NCI-H1417 treated with DMSO at 0.1 percent for 48 hours (cell line): Measurements from ENCODE around the gene TLDC2.
"Not testable (repeated sequence)": the region's sequence is repeated elsewhere in the genome, so short reads cannot be mapped to it uniquely, and the experiment has no call there.

ENCODE experiments used
- DNase-seq: peaks from one replicate; lab custom pipeline; 2025; lab: John Stamatoyannopoulos, UW

The TLDC2 gene

DNA sequence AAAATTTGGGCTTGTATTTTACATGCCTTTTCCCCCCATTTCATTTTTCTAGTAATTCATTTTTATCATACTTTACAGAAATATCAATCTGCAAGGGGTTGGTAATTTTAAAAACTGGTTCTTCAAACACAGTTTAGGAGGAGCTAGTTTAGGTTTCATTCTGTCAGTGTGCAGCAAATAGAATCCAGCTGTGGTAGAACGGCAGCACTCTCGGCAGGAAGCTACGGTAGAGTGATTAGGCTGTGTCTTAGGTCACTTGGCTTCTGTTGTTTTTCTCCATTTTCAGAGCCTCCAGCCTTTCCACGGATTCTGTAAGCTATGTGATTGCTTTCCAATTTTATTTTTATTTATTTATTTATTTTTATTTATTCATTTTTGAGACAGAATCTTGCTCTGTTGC is 32.7 kb downstream of the TLDC2 start:
- DNase-seq, result no peak

- DNase-seq, result no peak
Observed at GRCh38 chr20:36916199-36916598, 40.3 kb downstream of the TLDC2 start.

GRCh38 chr20:36917240-36917639 is 41.3 kb downstream of the TLDC2 start:
- no peak for DNase-seq

DNA sequence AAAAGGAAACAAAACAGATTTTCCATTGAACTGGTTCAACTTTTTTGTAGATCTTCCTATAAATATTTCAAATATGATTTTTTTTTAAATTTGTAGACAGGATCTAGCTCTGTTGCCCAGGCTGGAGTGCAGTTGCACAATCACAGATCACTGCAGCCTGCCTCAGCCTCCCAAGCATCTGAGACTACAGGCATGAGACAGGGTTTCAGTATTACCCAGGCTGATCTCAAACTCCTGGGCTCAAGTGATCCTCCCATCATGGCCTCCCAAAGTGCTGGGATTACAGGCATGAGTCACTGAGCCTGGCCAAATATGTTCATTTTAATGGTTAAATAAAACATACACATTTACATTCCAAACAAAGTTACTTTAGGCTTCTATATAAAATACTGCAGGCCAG is 42.0 kb downstream of the TLDC2 start:
- no peak for DNase-seq

DNA sequence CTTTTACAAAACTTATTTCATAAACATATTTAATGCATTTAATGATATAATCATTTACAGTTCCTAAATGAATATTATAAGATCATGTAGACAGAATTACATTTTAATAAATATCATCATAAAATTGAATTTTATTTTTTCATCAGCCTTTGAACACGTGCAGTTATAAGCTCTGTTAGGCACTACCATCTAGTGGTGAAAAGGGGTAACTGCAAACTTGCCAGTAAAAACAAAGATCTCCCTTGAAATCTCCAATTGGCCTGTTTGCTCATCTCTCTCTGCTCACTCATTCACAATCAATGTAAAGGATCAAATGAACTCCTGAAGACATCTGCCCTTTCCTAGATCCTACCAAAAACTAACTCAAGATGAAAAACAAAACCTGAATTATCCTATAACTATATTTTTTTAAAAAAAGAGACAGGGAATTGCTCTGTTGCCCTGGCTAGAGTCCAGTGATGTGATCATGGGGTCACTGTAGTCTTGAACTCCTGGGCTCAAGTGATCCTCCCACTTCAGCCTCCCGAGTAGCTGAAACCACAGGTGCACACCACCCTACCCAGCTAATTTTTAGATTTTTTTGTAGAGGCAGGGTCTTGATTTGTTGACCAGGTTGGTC is 43.9 kb downstream of the TLDC2 start:
- no peak for DNase-seq

GRCh38 chr20:36920334-36920730 is 44.4 kb downstream of the TLDC2 start:
- no peak for DNase-seq

DNA sequence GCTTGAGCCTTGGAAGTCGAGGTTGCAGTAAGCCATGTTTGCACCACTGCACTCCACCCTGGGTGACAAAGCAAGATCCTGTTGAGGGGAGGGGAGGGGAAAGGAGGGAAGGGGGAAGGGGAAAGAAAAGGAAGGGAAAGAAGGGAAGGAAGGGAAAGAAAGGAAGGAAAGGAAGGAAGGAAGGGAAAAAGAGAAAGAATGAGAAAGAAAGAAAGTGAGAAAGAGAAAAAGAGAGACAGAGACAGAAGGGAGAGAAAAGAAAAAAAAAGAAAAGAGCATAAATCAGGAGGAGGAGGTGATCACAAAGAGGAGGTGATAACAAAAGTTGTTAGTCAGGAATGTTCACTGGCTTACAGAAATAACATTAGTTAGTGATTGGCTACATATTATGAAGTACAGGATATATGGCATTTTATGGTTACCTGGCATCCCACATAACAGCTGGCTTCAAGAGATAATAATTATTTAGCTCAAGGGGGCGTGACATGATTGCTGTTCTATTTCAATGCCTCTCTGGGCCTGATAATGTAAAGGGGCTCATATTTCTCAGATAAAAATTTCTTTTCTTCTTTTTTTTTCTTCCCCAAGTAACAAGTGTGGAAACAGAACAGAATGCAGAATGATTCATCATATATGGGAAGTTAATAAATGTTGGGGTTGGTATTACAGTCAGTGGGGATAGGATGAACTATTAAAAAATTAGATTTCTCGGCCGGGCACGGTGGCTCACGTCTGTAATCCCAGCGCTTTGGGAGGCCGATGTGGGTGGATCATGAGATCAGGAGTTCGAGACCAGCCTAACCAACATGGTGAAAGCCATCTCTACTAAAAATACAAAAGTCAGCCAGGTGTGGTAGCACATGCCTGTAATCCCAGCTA is 48.5 kb downstream of the TLDC2 start:
- DNase-seq, result no peak

GRCh38 chr20:36925234-36925633 is 49.3 kb downstream of the TLDC2 start:
- no peak for DNase-seq

DNA sequence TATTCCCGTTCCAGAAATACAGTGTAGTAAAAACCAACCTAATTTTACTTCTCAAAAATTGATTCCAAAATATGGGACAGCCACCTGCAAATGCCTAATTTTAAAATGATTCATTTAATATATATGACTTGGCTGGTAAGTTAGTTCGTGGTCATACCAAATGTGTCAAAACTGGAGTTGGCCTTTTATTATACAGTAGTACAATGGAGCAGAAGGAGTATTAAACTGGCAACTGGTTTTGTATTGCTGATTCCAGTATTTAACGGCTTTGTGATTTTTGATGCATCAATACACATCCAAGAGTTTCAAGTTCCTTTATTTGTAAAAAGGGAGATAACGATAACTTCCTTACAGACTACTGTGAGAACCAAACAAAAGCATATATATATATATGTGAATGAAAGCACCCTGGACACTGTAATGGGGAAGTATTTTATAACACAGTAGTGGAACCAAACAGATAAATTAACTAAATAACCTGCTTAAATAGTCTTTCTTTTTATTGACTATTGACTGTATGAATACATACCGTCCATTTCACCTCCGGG is 50.8 kb downstream of the TLDC2 start:
- no peak for DNase-seq

- no peak for DNase-seq
Observed at GRCh38 chr20:36927704-36928103, 51.8 kb downstream of the TLDC2 start.

DNA sequence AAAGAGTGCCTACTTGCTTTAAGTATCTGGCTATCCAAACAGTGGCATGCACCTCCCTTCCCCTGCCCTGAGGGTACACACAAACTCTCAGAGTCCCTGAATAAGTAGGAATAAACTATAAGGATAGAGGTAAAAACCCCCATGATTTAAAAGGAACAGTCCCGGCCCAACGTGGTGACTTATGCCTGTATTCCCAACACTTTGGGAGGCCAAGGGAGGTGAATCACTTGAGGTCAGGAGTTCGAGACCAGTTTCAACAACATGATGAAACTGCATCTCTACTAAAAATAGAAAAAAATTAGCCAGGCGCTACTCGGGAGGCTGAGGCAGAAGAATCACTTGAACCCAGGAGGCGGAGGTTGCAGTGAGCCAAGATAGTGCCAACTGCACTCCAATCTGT is 53.4 kb downstream of the TLDC2 start:
- no peak for DNase-seq

- DNase-seq, result no peak
Observed at GRCh38 chr20:36929691-36930090, 53.8 kb downstream of the TLDC2 start.

- DNase-seq, result not testable (repeated sequence)
Observed at GRCh38 chr20:36932067-36932466, 56.1 kb downstream of the TLDC2 start.

GRCh38 chr20:36932476-36933426 is 56.8 kb downstream of the TLDC2 start:
- no peak for DNase-seq

DNA sequence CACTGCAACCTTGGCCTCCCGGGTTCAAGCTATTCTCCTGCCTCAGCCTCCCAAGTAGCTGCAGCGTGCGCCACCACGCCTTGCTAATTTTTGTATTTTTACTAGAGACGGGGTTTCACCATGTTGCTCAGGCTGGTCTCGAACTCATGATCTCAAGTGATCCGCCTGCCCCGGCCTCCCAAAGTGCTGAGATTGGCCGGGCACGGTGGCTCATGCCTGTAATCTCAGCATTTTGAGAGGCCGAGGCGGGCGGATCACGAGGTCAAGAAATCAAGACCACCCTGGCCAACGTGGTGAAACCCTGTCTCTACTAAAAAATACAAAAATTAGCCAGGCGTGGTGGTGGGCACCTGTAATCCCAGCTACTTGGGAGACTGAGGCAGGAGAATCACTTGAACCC is 57.6 kb downstream of the TLDC2 start:
- DNase-seq, result not testable (repeated sequence)

- no peak for DNase-seq
Observed at GRCh38 chr20:36936341-36936740, 60.4 kb downstream of the TLDC2 start.

GRCh38 chr20:36936761-36937401 is 60.9 kb downstream of the TLDC2 start:
- not testable (repeated sequence) for DNase-seq

GRCh38 chr20:36937402-36937770 is 61.4 kb downstream of the TLDC2 start:
- no peak for DNase-seq

DNA sequence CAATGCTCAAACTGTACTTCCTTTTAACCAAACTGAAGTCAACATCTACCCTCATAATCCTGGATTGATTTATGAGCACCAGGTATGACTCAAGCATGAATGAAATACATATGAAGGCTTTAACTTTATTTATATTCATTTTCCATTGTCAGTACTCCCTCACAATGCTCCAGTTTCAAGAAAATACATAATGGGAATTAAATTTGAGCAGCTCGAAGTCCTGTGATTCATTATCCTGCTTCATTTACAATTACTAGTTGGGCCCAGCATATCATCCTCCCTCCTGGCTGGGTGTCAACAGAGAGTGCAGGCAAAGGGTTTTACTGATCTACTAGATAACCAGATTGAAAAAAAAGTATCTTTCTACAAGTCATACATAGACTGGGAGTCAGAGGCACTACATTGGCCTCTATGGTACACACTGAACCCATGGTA is 65.5 kb downstream of the TLDC2 start:
- no peak for DNase-seq
